ENCODE measurements around the gene DBN1. TPM values are rescaled to one million over a fixed set of nuclear protein-coding genes. Genes with fewer than 3 reads are reported as not detected.

Gene DBN1
- total RNA-seq, 4 donors from 2014 or later = 61.4 to 98.8 (median 68.0) TPM

- H3K4me1 ChIP-seq = peaks cover 19 to 51% of the 10 kb centered on the region in 2 donors
- intact Hi-C loops (cut with DNase I) = loop anchor here (2.0 kb wide), 1 partner anchor 41 kb away; no protein-coding TSS in a partner anchor
- TF ChIP-seq CTCF (IDR thresholded peaks at IDR 0.05) (peak in 1 of 6 experiments; percentile 13), POLR2A (IDR thresholded peaks at IDR 0.05) (peak; percentile 77 to 97)
- H3K36me3 ChIP-seq = no peaks in the 10 kb centered on the region
- 0 to 4% methylated on average over 11 to 38 of the region's 73 CpGs for whole genome bisulfite sequencing, 2 donors
- H3K9me3 ChIP-seq = no peaks in the 10 kb centered on the region
- peak; percentile 93 to 94 for DNase-seq
- peak within 1 kb of the TSS; percentile 74 to 84 (median 76) for H3K27ac ChIP-seq
- H3K27me3 ChIP-seq = no peaks in the 10 kb centered on the region
- H3K4me3 ChIP-seq (replicated peaks in 1 of 3) = peak within 1 kb of the TSS; percentile 50 to 73 (median 61)
Measured at GRCh38 chr5:177497292-177498012, 24.0 kb upstream of the DBN1 start, which contains the start of gene PDLIM7. Gene PDLIM7, minus strand, starts transcription at chr5:177497604. Its CDS starts 1,092 bp downstream, at chr5:177496512.

- 10% methylated on average over 2 of the region's 29 CpGs; no CpG with 5 or more reads in 1 of the 2 donors for WGBS, 2 donors
- intact Hi-C loops (cut with DNase I) = no loop called here
- Histone ChIP-seq H3K27me3 (no peaks in the 10 kb centered on the region), H3K4me3 (replicated peaks in 1 of 3) (peak overlapping the region; percentile 50 to 73 (median 61)), H3K36me3 (no peaks in the 10 kb centered on the region), H3K27ac (peak overlapping the region; percentile 74 to 84 (median 76)), H3K9me3 (no peaks in the 10 kb centered on the region), H3K4me1 (peaks cover 19 to 51% of the 10 kb centered on the region in 2 donors)
- TF ChIP-seq CTCF (IDR thresholded peaks at IDR 0.05) (no peak), POLR2A (IDR thresholded peaks at IDR 0.05) (peak in 1 of 2 donors; percentile 18)
- DNase-seq = peak; percentile 71 to 76
Measured at GRCh38 chr5:177496727-177497291, 23.4 kb upstream of the DBN1 start.

- H3K4me1 ChIP-seq = peaks cover 19 to 51% of the 10 kb centered on the region in 2 donors
- intact Hi-C loops (cut with DNase I) = no loop called here
- peak; percentile 63 to 76 for DNase-seq
- H3K36me3 ChIP-seq = no peaks in the 10 kb centered on the region
- H3K4me3 ChIP-seq (replicated peaks in 1 of 3) = peak overlapping the region in 1 of 3 donors; percentile 73
- no peaks in the 10 kb centered on the region for H3K27me3 ChIP-seq
- H3K9me3 ChIP-seq = no peaks in the 10 kb centered on the region
- TF ChIP-seq POLR2A (IDR thresholded peaks at IDR 0.05) (no peak), CTCF (IDR thresholded peaks at IDR 0.05) (peak in 3 of 6 experiments; percentile 4 to 28 (median 23))
- peak overlapping the region; percentile 21 to 84 (median 76) for H3K27ac ChIP-seq
- WGBS, 2 donors = 20 to 40% methylated on average over 4 to 5 of the region's 12 CpGs
Measured at GRCh38 chr5:177496070-177496726, 22.8 kb upstream of the DBN1 start.

DNA sequence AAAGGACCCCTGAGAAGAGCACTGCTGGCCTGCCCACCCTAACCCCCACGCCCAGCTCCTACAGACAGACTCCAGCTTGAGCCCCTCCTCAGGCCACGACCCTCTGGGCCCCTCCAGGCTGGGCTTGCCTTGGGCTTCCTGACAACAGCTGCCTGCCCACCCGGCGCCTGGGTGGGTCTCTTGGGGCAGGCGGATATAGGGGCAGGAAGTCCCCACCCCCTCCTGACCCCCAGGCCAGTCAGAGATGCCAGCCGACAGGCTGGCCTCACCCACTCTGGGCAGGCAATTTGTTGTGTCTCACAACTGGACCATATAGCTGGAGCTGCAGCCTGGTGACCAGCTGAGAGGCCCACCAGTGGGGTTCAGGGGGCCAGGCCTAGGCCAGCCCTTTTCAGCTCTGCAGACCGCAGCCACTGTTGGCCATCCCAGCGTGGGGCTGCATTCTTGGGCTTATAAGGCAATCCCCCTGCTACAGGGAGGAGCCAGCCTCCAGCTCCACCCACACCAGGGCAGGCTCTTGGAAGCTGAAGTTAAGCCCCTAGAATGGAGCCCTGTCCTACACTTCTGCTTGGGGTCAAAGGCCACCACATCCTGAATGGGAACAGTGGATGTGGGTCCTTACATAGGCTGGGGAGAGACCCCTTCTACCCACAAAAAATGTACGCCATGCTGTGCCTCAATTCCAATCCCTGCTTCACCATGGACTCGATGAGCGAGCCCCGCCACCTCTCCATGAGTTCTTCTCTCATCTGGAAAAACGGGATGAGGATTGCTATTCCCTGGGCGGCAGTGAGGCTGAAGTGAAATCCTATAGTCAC, 22.0 kb upstream of the DBN1 start:
- Histone ChIP-seq H3K4me3 (replicated peaks in 1 of 3) (no peak overlapping the region), H3K9me3 (no peaks in the 10 kb centered on the region), H3K36me3 (no peaks in the 10 kb centered on the region), H3K27me3 (no peaks in the 10 kb centered on the region), H3K4me1 (peaks cover 19 to 51% of the 10 kb centered on the region in 2 donors), H3K27ac (peak overlapping the region in 2 of 3 donors; percentile 76 to 84)
- WGBS, 2 donors = 85 to 94% methylated on average over 7 of the region's 14 CpGs
- peak in 1 of 2 donors; percentile 11 for DNase-seq
- TF ChIP-seq CTCF (IDR thresholded peaks at IDR 0.05) (no peak), POLR2A (IDR thresholded peaks at IDR 0.05) (no peak)
- intact Hi-C loops (cut with DNase I) = no loop called here
